GM10847 (cell line): ENCODE measurements around the gene CEP85L.

Experiments used
- POLR2A ChIP-seq: IDR thresholded peaks from 2 replicates; pipeline ENCODE4 v1.6.1; 2011; ENCODE audit not compliant: insufficient read length; ENCODE audit errors: extremely low read depth

Gene CEP85L

GRCh38 chr6:118641042-118641441, 10.3 kb downstream of the CEP85L start:
- TF ChIP-seq POLR2A, result no peak

- no peak for TF ChIP-seq POLR2A
These were observed 12.1 kb downstream of the CEP85L start for GRCh38 chr6:118639054-118639964.

- TF ChIP-seq POLR2A, result no peak
These were observed 13.1 kb downstream of the CEP85L start for GRCh38 chr6:118638288-118638687.

GRCh38 chr6:118635909-118636735, 15.3 kb downstream of the CEP85L start:
- TF ChIP-seq POLR2A, result no peak

- no peak for TF ChIP-seq POLR2A
These were observed 19.0 kb downstream of the CEP85L start for GRCh38 chr6:118632359-118632758.

GRCh38 chr6:118630923-118631322, 20.5 kb downstream of the CEP85L start:
- TF ChIP-seq POLR2A, result no peak

- TF ChIP-seq POLR2A, result no peak
These were observed 21.3 kb downstream of the CEP85L start for GRCh38 chr6:118630067-118630466.

GRCh38 chr6:118627724-118628123, 23.7 kb downstream of the CEP85L start:
- no peak for TF ChIP-seq POLR2A

GRCh38 chr6:118625833-118626232, 25.6 kb downstream of the CEP85L start:
- TF ChIP-seq POLR2A, result no peak

GRCh38 chr6:118621799-118622470, 29.5 kb downstream of the CEP85L start:
- TF ChIP-seq POLR2A, result no peak

GRCh38 chr6:118620202-118620601, 31.2 kb downstream of the CEP85L start:
- TF ChIP-seq POLR2A, result no peak

- TF ChIP-seq POLR2A, result no peak
These were observed 32.6 kb downstream of the CEP85L start for GRCh38 chr6:118618676-118619377.

GRCh38 chr6:118617417-118617816, 34.0 kb downstream of the CEP85L start:
- no peak for TF ChIP-seq POLR2A

GRCh38 chr6:118611334-118611733, 40.1 kb downstream of the CEP85L start:
- no peak for TF ChIP-seq POLR2A

- no peak for TF ChIP-seq POLR2A
These were observed 44.5 kb downstream of the CEP85L start for GRCh38 chr6:118606858-118607257.
